ENCODE data around the gene TOB2.
A peak's percentile ranks its signal among the peaks of the same experiment; 100 is the strongest.

The TOB2 gene

GRCh38 chr22:41401781-41402648 is 44.6 kb downstream of the TOB2 start:
- peak; percentile 41 for DNase-seq (ENCODE audit: low read depth)

GRCh38 chr22:41398921-41399320 is 47.7 kb downstream of the TOB2 start:
- no peak overlapping the region for H3K4me3 ChIP-seq (ENCODE audit: low read depth, low read length)
- DNase-seq (ENCODE audit: low read depth), result no peak

More at GRCh38 chr22:41401781-41402648, 44.6 kb downstream of the TOB2 start:
- no peak overlapping the region for H3K4me3 ChIP-seq (ENCODE audit: low read depth, low read length)

GRCh38 chr22:41397143-41397811 is 49.3 kb downstream of the TOB2 start:
- no peak overlapping the region for H3K4me3 ChIP-seq (ENCODE audit: low read depth, low read length)
- DNase-seq (ENCODE audit: low read depth), result no peak

- no peak for DNase-seq (ENCODE audit: low read depth)
- H3K4me3 ChIP-seq (ENCODE audit: low read depth, low read length), result no peak overlapping the region
These were observed 50.9 kb downstream of the TOB2 start for GRCh38 chr22:41395531-41396240.

GRCh38 chr22:41394012-41394356 is 52.6 kb downstream of the TOB2 start:
- no peak overlapping the region for H3K4me3 ChIP-seq (ENCODE audit: low read depth, low read length)
- no peak for DNase-seq (ENCODE audit: low read depth)

- H3K4me3 ChIP-seq (ENCODE audit: low read depth, low read length), result no peak overlapping the region
- no peak for DNase-seq (ENCODE audit: low read depth)
These were observed 59.3 kb downstream of the TOB2 start for GRCh38 chr22:41387341-41387740.

GRCh38 chr22:41384128-41384527 is 62.5 kb downstream of the TOB2 start:
- H3K4me3 ChIP-seq (ENCODE audit: low read depth, low read length), result no peak overlapping the region
- DNase-seq (ENCODE audit: low read depth), result no peak
